GM21447 (cell line): ENCODE data around the gene EPHA6.
"Not testable (repeated sequence)": the region's sequence is repeated elsewhere in the genome, so short reads cannot be mapped to it uniquely, and the experiment has no call there.

Source experiments
- ATAC-seq: cut with Tn5 transposase; IDR thresholded peaks from one replicate; pipeline ENCODE4 v1.9.1; 2021; ENCODE audit not compliant: unreplicated experiment

Gene EPHA6

DNA sequence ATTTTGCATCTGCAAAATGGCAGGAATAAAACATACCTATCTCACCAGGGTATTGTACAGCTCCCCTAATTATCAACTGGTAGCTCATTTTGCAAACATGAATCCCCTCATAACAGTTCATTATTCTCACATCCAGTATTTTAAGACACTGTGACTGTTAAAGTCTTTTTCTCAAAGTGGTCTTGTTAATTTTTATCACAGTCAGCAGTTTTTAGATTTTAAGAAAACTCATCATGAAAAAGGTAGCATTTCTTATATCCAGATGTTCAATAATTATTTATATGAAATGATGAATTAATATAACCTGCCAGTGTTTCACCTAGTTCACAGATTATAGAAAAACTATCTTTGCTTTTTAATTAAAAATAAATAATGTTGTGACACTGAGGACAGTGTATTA, 595.2 kb downstream of the EPHA6 start:
- ATAC-seq = no peak

DNA sequence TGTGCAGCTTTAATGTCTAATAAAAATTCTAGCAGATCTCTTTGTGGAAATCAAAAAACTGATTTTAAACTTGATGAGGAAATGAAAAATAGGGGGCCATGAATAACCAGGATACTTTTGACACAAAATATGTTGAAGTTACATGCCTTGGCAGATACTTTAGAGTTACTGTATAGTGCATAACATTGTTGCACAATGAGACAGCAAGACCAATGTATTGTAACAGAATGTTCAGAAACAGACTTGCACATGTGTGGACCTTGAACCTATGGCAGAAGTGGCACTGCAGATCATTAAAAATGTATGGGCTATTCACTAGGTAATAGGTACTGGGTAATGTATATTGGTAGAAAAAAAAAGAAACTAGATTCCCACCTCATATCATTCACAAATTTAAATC, 607.2 kb downstream of the EPHA6 start:
- no peak for ATAC-seq

DNA sequence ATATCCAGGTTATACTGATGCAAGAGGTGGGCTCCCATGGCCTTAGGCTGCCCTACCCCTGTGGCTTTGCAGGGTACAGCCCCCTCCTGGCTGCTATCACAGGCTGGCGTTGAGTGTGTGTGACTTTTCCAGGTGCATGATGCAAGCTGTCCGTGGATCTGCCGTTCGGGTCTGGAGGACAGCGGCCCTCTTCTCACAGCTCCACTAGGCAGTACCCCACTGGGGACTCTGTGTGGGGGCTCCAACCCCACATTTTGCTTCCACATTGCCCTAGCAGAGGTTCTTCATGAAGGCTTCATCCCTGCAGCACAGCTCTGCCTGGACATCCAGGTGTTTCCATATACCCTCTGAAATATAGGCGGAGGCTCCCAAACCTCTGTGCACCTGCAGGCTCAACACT, 610.6 kb downstream of the EPHA6 start:
- no peak for ATAC-seq

DNA sequence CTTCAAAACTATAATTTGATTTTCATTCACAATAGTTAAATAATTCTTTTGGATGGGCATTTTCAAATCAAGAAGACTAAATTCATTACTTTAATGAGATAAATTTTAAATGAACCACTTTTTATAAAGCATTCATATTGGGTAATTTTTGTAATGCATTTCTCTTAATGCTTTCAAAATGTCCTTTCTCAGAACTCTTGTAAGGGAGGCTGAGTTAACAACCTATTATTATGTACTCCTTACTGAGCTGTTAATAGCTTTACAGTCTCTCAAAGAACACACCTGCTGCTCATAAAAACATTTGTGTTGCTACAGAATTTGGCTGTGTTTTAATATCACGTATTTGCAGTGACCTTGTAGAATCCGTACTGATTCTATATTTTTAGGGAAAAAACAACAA, 616.2 kb downstream of the EPHA6 start:
- no peak for ATAC-seq

DNA sequence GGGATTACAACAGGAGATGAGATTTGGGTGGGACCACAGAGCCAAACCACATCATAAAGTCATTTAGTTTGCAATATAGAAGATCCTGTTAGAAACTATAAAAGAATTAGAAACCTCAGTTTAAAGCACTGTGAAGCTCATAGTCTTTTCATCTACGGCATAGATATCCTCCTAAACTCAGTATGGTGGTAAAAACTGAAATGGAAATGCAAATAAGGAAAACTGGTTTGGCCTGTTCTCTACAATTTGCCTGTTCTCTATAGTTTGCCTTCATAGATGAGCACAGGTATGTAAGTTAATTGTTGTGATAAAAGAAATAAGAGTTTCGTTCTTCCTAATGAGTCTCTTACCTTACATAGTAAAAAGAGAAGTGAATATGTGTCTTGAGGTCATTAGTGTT, 618.5 kb downstream of the EPHA6 start:
- ATAC-seq = no peak

DNA sequence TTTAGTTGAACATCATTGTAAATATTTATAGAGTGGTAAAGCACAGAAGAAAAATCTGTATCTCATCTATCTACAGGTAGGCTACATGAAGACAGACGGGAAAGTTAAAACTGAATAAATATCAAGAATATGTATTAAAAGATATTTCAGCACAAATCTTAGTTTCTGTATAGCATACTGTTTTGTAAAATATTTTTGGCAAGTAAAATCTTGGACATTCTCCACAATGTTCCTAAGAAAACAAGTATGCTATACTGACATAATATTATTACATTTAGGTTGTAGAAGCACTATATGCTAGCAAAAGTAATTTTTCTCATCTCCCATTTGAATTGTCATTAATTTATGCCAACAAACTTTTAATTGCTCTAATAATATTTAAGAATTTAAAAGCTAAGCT, 623.7 kb downstream of the EPHA6 start:
- no peak for ATAC-seq

DNA sequence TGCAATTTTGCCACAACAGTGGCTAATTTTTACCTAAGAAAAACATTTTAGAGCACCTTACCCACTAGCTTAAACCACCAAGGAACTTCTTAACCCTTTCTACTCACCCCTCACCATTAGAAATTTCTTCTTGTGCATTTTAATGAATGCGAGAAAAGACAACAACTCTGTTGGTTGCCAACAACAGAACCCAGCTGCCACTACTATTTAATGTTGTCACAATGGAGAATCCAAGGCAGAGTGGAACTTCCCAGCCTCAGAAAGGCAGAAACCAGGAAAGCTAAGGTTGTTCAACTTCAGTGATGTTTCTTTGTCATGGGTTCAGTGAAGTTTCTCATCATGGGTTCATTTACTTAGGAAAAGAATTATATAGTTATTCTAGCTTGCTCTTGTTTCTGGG, 625.0 kb downstream of the EPHA6 start:
- no peak for ATAC-seq

DNA sequence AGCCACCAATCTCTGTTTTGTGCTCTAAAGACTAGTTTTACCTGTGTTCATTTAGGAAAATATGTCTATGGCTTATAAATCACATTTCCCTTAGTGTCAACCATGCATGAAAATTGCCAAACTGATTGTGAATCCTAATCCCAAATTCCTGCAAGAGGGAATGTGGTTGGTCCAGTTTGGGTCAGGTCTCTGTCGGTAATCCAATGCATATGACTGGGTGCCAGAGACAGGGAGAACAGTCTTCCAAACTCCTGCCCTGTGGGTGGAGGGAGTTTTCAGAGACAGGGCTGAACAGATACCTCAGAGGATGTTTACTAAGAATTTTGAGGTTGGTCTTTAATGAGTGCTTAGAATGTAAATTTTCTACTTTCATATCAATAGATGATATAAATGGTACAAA, 649.6 kb downstream of the EPHA6 start:
- ATAC-seq = no peak

DNA sequence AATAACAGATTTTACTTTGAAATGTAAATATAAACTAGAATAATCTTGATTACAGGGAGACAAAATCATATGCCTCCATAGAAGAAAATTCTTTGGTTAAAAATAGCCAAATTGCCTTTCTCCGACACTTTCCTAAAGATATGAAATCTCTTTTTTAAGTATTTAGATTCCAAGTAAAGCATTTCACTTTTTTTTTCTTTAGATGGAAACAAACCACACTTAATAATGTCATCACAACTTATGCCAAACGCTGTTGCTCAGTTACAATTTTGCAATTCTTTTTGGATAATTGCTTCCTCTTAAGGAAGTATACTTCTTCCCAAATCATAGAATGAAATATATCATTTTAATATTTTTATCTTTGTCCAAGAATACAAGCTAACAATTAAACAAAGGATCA, 656.1 kb downstream of the EPHA6 start:
- no peak for ATAC-seq

DNA sequence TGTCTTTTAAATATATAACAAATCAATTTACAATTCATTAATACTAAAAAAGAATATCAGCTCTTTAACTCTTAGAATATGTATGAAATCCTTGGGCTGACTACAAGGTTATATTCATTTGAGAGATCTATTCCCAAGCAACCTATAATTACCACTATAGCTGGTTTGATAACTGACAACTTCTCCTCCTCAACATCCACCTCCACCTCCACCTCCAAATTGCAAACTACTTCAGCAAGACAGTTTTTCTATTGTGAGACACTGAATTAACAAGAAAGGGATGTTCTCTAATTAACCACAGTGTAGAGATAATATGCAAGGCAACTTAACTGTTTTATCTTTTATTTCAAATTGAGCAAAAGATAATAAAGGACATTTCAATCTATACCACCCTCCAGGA, 665.3 kb downstream of the EPHA6 start:
- no peak for ATAC-seq

DNA sequence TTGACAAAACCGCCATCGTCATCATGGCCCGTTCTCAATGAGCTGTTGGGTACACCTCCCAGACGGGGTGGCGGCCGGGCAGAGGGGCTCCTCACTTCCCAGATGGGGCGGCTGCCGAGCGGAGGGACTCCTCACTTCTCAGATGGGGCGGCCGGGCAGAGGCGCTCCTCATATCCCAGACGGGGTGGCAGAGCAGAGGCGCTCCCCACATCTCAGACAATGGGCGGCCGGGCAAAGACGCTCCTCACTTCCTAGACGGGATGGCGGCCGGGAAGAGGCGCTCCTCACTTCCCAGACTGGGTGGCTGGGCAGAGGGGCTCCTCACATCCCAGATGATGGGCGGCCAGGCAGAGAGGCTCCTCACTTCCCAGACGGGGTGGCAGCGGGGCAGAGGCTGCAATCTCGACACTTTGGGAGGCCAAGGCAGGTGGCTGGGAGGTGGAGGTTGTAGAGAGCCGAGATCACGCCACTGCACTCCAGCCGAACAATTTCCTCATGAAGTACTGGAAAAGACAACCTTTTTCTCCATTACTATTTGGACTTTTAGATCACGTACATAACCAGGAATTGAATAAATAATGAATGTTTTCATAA, 666.4 kb downstream of the EPHA6 start:
- ATAC-seq = not testable (repeated sequence)

DNA sequence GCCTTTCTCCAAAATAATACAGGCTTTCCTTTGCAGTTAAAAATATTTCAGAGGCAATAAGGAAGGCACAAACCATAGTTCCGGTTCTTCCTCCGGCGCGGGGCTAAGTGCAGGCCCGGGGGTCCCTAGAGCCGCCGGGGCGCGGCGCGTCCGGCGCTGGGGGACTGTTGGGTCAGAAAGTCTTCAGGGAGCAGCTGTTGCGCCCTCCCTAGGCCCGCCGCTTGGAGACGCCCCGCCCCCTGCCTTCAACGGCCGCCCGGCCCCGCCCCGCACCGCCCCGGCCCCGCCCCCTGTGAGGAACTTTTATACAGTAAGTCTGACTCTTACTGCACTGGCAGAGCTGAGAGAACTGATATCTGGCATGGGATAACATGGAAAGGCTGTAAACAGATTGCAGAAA, 667.0 kb downstream of the EPHA6 start:
- ATAC-seq = no peak

DNA sequence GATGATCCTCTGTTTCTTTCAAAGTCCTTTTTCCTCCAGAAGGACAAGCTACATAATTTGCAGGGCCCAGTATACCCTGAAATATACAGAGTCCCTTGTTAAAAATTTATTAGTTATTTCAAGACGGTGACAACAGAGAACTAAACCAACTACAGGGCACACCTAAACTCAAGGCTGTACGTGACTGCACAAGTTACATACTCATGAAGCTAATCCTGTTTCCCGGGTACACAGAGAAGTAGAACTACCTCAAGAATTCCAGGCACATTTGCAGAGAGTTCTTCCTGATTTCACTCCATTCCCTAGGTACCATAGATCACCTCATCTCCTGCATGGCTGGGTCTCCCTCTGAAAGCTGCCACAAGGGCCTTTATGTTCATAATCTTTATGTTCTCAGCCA, 670.8 kb downstream of the EPHA6 start:
- ATAC-seq = no peak

DNA sequence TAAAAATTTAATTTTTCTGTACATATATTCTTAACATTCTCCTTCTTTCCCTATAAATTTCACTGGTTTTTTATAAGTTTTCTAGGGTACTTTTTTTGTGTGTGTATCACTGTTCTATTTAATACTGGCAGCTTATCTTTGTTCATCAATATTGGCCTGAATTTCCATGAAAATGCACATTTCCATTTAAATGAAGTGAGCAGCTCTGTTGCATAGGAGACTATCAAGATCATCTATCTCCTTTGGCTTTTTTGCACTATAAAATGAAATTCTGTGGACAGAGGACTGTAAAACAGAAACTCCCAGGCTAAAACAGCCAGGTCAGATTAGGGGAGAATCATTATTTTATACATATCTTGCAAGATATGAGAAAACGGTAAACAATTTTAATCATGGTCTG, 673.2 kb downstream of the EPHA6 start:
- ATAC-seq = no peak

DNA sequence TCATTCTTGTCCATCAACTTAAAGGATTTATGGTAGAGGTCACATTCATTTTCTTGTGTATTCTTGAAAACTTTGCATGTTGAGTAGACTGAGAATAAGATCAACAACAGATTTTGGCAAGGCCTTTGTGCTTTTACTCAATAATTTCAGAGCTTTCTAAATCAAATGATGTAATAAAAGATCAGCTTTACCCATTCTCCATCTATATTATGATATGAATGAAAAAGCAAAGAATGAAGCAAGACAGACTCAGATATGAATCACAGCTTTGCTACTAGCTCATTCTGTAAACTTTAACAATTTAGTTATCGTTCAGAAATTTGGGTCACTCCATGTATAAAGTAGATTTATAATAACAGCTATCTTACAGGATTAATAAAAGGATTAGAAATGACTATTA, 674.3 kb downstream of the EPHA6 start:
- ATAC-seq = no peak

DNA sequence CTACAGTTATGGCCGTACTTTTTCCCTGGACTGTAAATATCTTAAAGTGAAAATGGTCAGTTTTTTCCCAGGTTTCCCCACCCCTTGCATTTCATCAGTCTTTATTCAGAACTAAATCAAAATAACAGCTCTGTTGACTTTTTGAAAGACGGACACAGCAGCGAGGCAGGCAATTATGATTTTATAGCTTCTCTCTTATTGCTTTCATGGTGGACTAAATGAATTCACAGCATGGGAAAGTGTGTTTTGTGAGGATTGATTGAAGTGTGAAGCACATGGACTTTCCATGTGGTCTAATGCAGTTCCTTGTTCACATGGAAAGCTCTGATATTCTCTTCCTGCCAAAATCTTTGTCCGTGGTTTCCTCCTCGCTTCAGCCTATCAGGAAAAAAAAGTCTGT, 681.5 kb downstream of the EPHA6 start:
- no peak for ATAC-seq

DNA sequence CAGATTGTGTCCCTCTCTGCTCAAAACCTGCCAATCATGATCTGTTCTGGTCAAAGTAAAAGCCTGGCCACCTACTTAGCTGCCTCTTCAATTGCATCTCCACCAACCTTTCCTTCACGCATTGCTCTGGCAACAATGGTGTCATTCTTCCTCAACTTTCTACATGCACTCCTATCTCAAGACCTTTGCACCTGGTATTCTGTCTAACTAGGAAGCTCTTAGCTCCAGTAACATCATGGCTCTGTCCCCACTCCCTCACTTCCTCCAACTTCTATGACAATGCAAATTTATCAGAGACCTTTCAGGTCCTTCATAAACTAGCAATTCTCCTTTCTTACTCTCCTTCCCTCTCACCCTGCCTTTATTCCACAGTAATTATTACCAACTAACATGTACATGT, 682.7 kb downstream of the EPHA6 start:
- ATAC-seq = no peak

DNA sequence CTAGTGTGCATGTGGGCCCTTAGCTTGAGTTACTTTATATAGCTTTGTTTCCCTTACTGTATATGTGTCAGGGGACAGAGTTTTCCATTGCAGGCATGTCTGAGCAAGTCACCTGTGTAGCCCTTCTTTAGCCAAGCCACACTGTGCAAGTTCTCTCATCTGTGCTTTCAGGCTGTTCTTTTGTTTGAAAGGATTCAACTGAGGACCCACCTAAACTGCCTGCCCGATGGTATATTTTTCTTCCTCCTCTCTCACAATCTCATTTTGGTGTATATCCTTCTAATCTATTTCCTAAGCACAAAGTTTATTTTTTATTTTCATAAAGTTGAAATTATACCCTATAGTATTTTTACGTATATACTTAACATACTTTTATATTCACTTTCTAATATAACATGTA, 690.1 kb downstream of the EPHA6 start:
- no peak for ATAC-seq

DNA sequence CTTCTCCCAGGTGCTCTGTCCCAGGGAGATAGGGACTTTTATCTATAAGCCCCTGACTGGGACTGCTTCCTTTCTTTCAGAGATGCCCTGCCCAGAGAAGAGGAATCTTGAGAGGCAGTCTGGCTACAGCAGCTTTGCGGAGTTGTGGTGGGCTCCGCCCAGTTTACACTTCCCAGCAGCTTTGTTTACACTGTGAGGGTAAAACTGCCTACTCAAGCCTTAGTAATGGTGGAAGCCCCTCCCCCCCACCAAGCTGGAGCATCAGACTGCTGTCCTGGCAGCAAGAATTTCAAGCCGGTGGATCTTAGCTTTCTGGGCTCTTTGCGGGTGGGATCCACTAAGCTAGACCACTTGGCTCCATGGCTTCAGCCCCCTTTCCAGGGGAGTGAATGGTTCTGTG, 696.4 kb downstream of the EPHA6 start:
- no peak for ATAC-seq

DNA sequence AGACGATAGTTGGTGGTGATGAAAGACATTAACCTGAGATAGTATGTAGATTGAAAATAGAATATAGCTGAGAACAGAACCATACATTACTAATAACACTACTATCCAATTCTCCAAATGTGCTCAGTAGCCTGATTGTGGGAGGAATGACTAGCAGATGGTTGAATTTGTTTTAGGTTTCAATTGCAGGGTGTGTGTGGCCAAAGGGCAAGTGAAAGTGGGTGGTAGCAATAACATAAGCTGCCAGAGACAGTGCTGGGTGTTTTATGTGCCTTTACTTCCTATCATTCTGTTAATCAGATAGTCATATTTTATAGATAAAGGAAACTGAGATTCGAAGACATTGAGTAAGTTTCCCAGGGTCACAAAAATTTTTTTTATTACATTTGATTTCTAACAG, 700.7 kb downstream of the EPHA6 start:
- ATAC-seq = no peak

DNA sequence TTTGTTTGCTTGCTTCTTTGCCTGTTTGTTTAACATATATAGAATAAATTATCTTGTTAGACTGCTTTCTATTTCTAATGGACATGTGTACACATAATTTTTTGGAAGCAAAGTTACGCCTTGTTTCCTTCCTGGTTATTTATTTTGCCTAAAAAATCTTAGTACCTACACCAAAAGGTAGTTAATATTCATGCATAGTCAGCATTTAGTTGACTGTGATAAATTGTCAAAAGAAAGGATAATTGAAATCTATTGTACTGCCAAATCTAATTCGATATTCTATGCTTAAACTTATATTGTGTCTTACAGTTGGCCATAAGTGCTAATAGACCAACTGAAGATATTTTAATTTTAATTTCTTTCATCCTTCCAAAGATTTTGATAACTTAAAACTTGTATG, 716.3 kb downstream of the EPHA6 start:
- ATAC-seq = no peak

DNA sequence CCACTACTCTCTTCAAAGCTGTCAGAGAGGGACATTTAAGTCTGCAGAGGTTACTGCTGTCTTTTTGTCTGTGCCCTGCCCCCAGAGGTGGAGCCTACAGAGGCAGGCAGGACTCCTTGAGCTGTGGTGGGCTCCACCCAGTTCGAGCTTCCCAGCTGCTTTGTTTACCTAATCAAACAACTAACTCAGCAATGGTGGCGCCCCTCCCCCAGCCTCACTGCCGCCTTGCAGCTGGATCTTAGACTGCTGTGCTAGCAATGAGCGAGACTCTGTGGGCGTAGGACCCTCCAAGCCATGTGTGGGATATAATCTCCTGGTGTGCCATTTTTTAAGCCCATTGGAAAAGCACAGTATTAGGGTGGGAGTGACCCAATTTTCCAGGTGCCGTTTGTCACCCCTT, 733.2 kb downstream of the EPHA6 start:
- not testable (repeated sequence) for ATAC-seq

DNA sequence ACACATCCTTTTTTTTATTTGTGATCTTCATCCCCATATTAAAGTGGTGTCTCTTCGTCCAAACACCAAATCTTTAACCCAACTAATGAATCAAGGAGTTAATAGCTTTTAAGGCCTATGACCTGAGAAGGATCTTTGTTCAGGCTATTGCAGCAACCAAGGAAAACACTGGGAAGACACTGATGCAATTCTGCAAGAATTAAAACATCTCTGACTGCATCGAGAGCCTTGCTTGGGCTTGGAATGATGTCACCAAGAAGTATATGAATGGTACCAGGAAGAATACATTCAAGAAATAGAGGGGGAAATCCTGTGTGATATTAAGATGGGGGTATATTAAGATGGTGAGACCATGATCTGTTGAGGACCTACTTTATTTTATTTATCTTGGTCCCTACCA, 736.0 kb downstream of the EPHA6 start:
- no peak for ATAC-seq

DNA sequence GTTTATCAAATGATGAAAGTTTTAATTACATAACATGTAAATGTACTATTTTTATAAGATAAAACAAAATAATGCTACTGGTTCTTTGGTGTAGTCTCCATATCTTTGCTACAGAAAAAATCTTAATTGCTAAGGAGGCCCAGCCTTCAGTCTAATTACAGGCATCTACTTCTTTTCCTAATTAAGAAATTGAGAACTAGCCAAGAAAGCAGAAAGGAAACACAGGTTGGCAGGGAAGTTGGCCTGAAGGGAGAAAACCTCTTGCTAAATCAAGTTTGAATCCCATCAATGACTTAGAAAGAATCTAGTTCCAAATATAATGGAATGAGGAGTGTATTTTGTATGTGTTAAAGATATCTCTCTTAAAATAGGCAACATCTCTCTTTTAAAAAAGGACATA, 737.8 kb downstream of the EPHA6 start:
- ATAC-seq = no peak
